ENCODE measurements around the gene RAB3IL1. TPM values are rescaled to one million over a fixed set of nuclear protein-coding genes. Genes with fewer than 3 reads are reported as not detected.

Gene RAB3IL1
- total and polyA plus RNA-seq, 9 of the 15 experiments (the other 6 are each of a cell fraction or from before 2014, with no cell fraction given), result 0.15 to 42.6 (median 15.5) TPM

DNA sequence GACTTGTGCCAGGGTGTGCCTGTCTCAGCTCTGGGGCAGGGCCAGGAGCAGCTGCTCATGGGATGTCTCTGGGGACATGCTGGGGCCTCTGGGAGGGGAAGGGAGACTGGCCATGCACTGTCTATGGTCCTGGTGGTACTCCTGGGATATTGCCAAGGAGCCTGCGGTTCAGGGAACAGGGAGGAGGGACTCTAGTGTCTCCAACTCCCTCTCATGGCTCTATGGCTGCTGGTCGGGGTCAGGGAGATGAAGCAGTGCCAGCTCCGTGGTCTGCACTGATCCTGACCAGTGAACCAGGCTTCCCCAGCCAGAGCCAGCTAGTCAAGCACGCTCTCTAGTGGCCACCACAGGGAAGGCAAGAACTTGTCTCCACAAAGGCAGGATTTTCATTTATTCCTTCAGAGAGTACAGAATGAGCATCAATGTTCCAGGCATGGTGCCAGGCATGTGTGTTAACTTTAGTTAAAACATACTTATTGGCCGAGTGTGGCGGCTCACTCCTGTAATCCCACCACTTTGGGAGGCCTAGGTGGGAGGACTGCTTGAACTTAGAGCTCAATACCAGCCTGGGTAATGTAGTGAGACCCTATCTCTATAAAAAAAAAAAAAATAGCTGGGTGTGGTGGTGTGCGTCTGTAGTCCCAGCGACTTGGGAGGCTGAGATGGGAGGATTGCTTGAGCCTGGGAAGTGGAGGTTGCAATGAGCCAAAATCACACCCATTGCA, 30.3 kb upstream of the RAB3IL1 start (continued):
- TF ChIP-seq, protein P1, sequence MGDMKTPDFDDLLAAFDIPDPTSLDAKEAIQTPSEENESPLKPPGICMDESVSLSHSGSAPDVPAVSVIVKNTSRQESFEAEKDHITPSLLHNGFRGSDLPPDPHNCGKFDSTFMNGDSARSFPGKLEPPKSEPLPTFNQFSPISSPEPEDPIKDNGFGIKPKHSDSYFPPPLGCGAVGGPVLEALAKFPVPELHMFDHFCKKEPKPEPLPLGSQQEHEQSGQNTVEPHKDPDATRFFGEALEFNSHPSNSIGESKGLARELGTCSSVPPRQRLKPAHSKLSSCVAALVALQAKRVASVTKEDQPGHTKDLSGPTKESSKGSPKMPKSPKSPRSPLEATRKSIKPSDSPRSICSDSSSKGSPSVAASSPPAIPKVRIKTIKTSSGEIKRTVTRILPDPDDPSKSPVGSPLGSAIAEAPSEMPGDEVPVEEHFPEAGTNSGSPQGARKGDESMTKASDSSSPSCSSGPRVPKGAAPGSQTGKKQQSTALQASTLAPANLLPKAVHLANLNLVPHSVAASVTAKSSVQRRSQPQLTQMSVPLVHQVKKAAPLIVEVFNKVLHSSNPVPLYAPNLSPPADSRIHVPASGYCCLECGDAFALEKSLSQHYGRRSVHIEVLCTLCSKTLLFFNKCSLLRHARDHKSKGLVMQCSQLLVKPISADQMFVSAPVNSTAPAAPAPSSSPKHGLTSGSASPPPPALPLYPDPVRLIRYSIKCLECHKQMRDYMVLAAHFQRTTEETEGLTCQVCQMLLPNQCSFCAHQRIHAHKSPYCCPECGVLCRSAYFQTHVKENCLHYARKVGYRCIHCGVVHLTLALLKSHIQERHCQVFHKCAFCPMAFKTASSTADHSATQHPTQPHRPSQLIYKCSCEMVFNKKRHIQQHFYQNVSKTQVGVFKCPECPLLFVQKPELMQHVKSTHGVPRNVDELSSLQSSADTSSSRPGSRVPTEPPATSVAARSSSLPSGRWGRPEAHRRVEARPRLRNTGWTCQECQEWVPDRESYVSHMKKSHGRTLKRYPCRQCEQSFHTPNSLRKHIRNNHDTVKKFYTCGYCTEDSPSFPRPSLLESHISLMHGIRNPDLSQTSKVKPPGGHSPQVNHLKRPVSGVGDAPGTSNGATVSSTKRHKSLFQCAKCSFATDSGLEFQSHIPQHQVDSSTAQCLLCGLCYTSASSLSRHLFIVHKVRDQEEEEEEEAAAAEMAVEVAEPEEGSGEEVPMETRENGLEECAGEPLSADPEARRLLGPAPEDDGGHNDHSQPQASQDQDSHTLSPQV (IDR thresholded peaks at IDR 0.05), result peak; percentile 54; the same call in 1 of the 2 replicates
- peak; percentile 83 for TF ChIP-seq RB1 (IDR thresholded peaks at IDR 0.05; ENCODE audit: low read depth)
- TF ChIP-seq JUND (IDR thresholded peaks at IDR 0.05; ENCODE audit: borderline replicate concordance, low read depth, low read length), result peak; percentile 15; the same call in 1 of the 2 replicates
- peak; percentile 59; the same call in 1 of the 3 replicates for TF ChIP-seq JUND (tag; IDR thresholded peaks at IDR 0.05; ENCODE audit: borderline replicate concordance, low read depth, low read length)
- TF ChIP-seq, protein P2, sequence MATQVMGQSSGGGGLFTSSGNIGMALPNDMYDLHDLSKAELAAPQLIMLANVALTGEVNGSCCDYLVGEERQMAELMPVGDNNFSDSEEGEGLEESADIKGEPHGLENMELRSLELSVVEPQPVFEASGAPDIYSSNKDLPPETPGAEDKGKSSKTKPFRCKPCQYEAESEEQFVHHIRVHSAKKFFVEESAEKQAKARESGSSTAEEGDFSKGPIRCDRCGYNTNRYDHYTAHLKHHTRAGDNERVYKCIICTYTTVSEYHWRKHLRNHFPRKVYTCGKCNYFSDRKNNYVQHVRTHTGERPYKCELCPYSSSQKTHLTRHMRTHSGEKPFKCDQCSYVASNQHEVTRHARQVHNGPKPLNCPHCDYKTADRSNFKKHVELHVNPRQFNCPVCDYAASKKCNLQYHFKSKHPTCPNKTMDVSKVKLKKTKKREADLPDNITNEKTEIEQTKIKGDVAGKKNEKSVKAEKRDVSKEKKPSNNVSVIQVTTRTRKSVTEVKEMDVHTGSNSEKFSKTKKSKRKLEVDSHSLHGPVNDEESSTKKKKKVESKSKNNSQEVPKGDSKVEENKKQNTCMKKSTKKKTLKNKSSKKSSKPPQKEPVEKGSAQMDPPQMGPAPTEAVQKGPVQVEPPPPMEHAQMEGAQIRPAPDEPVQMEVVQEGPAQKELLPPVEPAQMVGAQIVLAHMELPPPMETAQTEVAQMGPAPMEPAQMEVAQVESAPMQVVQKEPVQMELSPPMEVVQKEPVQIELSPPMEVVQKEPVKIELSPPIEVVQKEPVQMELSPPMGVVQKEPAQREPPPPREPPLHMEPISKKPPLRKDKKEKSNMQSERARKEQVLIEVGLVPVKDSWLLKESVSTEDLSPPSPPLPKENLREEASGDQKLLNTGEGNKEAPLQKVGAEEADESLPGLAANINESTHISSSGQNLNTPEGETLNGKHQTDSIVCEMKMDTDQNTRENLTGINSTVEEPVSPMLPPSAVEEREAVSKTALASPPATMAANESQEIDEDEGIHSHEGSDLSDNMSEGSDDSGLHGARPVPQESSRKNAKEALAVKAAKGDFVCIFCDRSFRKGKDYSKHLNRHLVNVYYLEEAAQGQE (IDR thresholded peaks at IDR 0.05; ENCODE audit: borderline replicate concordance), result peak; percentile 97
- TF ChIP-seq, protein P2 (CRISPR knock-in tag; IDR thresholded peaks at IDR 0.05; ENCODE audit: low read depth), result no peak
- peak in 1 of 2 experiments; percentile 63; a peak in 1 of 4 replicates for TF ChIP-seq RCOR1 (IDR thresholded peaks at IDR 0.05; ENCODE audit: borderline replicate concordance in 1 of 2, low read depth in 2 of 2, low read length in 2 of 2)
- peak; percentile 89 for TF ChIP-seq CC2D1A (IDR thresholded peaks at IDR 0.05)
- 0 out of 2 replicates have a peak, but pooled peaks have one; percentile 45 for TF ChIP-seq HSF4 (CRISPR knock-in tag; IDR thresholded peaks at IDR 0.05; ENCODE audit: borderline replicate concordance)
- TF ChIP-seq, protein P3, sequence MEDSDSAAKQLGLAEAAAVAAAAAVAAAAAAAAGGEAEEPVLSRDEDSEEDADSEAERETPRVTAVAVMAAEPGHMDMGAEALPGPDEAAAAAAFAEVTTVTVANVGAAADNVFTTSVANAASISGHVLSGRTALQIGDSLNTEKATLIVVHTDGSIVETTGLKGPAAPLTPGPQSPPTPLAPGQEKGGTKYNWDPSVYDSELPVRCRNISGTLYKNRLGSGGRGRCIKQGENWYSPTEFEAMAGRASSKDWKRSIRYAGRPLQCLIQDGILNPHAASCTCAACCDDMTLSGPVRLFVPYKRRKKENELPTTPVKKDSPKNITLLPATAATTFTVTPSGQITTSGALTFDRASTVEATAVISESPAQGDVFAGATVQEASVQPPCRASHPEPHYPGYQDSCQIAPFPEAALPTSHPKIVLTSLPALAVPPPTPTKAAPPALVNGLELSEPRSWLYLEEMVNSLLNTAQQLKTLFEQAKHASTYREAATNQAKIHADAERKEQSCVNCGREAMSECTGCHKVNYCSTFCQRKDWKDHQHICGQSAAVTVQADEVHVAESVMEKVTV (CRISPR knock-in tag; IDR thresholded peaks at IDR 0.05), result peak; percentile 98
- peak; percentile 21 for TF ChIP-seq ZFP36 (IDR thresholded peaks at IDR 0.05; ENCODE audit: low read depth, low read length, partially characterized antibody)
- TF ChIP-seq SOX6 (IDR thresholded peaks at IDR 0.05), result peak; percentile 30; the same call in 1 of the 2 replicates

All from K562 (cell line).